GM21723 (cell line): ENCODE results near the gene CCDC201.
"Not testable (repeated sequence)": the region's sequence is repeated elsewhere in the genome, so short reads cannot be mapped to it uniquely, and the experiment has no call there.

Experiments used
- ATAC-seq: cut with Tn5 transposase; IDR thresholded peaks from one replicate; pipeline ENCODE4 v1.9.1; 2021; ENCODE audit warnings: mild to moderate bottlenecking, moderate library complexity; ENCODE audit not compliant: unreplicated experiment

CCDC201 gene

GRCh38 chr7:45817913-45818312 is 55.0 kb downstream of the CCDC201 start:
- ATAC-seq, result not testable (repeated sequence)

GRCh38 chr7:45817016-45817415 is 55.9 kb downstream of the CCDC201 start:
- not testable (repeated sequence) for ATAC-seq

GRCh38 chr7:45814216-45815118 is 58.4 kb downstream of the CCDC201 start:
- ATAC-seq, result not testable (repeated sequence)

GRCh38 chr7:45813771-45814170 is 59.1 kb downstream of the CCDC201 start:
- ATAC-seq, result not testable (repeated sequence)

- no peak for ATAC-seq
These were observed 59.9 kb downstream of the CCDC201 start for GRCh38 chr7:45812946-45813345.

GRCh38 chr7:45811652-45812234 is 61.1 kb downstream of the CCDC201 start:
- not testable (repeated sequence) for ATAC-seq

- ATAC-seq, result not testable (repeated sequence)
These were observed 62.4 kb downstream of the CCDC201 start for GRCh38 chr7:45810451-45811005.
